ENCODE results near the gene IL1RAPL1.

DNA sequence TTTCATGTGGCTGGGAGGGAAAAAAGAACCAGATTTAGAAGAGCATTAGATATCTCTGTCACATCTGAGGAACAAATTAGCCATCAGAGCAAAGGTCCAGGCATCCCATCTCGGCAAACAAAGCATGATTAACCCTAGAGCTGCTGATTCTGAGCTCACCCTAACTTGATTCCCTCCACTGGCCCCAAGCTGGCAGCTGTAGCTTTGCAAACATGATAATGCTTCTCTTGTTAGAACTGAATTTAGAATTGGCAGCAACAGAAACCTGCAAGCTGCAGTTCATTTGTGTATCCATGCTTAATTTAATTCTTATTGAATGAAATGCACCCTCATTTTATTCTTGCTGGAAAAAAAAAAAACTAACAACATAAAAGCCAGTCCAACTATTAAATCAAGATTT lies 289.2 kb downstream of the IL1RAPL1 start:
- TF ChIP-seq POLR2A (conservative IDR thresholded peaks at IDR 0.05) (no peak), C11orf30 (IDR thresholded peaks at IDR 0.05; ENCODE audit: low read depth) (no peak), CTCF (IDR thresholded peaks at IDR 0.05 in 2 of 3, conservative IDR thresholded peaks at IDR 0.05 in 1 of 3; ENCODE audit: insufficient read depth in 2 of 3, low read depth in 1 of 3, low read length in 3 of 3) (no peak)

Data from K562 (cell line).